NB4 (cell line): ENCODE data around the gene MAGI2.

Source experiments
- DNase-seq: peaks from one replicate; pipeline ENCODE4 v3.0.0; 2010; ENCODE audit warnings: low read depth
- H3K4me3 ChIP-seq: one replicate; pipeline ENCODE4 v1.5.1; 2011; ENCODE audit warnings: mild to moderate bottlenecking, low read depth, low read length, moderate library complexity
- MYC ChIP-seq: IDR thresholded peaks from 2 replicates; pipeline ENCODE4 v1.6.1; 2011; ENCODE audit warnings: low read depth, low read length
- POLR2A ChIP-seq: IDR thresholded peaks from 2 replicates; pipeline ENCODE4 v1.6.1; 2011; ENCODE audit warnings: mild to moderate bottlenecking; ENCODE audit not compliant: insufficient read length; ENCODE audit errors: extremely low read depth
- TF ChIP-seq, protein P1 (sequence below): IDR thresholded peaks from 2 replicates; pipeline ENCODE4 v1.6.1; 2011; ENCODE audit warnings: low read depth, low read length
- TF ChIP-seq, protein P2 (sequence below): IDR thresholded peaks from one replicate; pipeline ENCODE4 v1.5.1; 2012; ENCODE audit warnings: low read depth, low read length

The MAGI2 gene

DNA sequence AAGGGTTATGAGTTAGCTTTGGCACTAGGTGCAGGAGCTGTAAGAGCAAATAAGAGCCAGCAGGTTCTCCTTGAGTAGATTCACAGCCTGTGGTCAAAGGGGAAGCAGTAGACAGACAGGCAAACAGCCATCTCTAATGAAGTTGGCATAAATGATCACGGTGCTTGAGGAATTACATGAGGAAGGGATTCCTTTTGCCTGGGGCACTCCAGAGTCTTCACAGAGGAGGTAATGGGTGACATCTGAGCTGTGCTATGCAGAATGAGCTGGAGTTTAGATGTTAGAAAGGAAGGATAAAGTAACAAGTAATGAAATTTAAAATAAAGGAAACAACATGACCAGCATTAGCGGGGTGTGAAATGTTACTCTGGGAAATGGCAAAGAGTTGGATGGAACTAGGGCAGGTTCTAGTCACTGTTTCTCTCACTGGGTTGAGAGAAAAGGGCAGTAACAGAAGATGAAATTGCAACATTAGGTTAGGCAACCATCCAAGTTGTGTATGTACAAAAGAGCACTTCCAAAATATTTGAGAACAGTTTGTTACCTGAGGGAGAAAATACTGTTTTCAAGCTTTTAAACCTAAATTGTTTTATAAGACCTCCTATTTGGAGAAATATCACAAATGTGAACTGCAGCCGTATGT lies 1041.1 kb downstream of the MAGI2 start:
- no peak for DNase-seq
- no peak overlapping the region for H3K4me3 ChIP-seq
- TF ChIP-seq, protein P1, sequence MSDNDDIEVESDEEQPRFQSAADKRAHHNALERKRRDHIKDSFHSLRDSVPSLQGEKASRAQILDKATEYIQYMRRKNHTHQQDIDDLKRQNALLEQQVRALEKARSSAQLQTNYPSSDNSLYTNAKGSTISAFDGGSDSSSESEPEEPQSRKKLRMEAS: no peak
- TF ChIP-seq, protein P2, sequence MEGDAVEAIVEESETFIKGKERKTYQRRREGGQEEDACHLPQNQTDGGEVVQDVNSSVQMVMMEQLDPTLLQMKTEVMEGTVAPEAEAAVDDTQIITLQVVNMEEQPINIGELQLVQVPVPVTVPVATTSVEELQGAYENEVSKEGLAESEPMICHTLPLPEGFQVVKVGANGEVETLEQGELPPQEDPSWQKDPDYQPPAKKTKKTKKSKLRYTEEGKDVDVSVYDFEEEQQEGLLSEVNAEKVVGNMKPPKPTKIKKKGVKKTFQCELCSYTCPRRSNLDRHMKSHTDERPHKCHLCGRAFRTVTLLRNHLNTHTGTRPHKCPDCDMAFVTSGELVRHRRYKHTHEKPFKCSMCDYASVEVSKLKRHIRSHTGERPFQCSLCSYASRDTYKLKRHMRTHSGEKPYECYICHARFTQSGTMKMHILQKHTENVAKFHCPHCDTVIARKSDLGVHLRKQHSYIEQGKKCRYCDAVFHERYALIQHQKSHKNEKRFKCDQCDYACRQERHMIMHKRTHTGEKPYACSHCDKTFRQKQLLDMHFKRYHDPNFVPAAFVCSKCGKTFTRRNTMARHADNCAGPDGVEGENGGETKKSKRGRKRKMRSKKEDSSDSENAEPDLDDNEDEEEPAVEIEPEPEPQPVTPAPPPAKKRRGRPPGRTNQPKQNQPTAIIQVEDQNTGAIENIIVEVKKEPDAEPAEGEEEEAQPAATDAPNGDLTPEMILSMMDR: no peak
- no peak for TF ChIP-seq POLR2A
- no peak for TF ChIP-seq MYC

DNA sequence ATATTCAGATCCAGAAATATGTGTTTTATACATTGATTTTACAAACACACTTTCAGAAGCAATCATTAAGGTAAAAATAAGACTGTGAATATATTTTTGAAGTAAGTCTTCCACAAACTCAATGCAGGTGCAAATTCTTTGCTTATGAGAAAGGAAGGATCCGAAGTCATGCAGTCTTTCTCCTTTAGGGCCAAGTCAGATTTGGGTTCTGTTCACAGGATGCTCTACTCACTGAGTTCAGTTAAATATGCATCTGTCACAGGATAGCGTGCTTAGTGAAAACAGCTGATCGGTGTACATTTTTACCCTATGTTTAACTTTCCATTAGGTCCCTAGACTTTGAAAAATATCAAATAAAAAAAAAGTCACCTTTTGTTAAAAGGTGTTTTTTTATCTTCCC lies 1046.4 kb downstream of the MAGI2 start:
- TF ChIP-seq, protein P1: no peak
- TF ChIP-seq MYC (no peak), POLR2A (no peak)
- TF ChIP-seq, protein P2: no peak
- H3K4me3 ChIP-seq: no peak overlapping the region
- DNase-seq: no peak

DNA sequence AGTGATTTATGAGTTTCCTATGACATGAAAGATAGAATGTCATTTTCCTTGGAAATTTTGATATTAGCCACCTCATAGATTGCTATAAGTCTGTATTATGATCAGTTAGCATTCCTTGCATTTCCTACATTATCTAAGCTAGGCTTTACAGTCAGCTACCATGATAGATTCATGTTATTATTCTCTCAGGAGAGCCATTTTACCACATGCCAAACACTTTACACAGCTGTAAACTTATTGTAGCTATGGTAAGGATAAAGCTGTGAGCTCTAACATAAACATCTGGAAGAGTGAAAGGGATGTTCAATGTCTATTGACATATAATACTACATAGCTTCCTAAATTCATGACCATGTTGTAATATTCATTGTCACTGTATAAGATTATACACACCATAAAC lies 1046.9 kb downstream of the MAGI2 start:
- no peak for TF ChIP-seq MYC
- TF ChIP-seq, protein P2: no peak
- TF ChIP-seq, protein P1: no peak
- no peak for TF ChIP-seq POLR2A
- DNase-seq: no peak
- no peak overlapping the region for H3K4me3 ChIP-seq

DNA sequence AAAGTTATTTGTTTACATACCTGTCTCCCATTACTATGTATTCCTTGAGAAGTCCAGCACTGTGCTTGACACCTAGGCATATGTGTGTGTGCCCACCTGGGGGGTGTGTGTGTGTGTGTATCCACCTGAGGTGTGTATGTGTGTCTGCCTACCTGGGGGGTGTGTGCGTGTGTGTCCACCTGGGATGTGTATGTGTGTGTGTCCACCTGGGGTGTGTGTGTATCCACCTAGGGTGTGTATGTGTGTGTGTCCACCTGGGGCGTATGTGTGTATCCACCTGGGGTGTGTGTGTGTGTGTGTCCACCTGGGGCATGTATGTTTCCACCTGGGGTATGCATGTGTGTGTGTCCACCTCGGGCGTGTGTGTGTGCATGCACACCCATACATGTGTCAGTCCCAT lies 1051.4 kb downstream of the MAGI2 start:
- H3K4me3 ChIP-seq: no peak overlapping the region
- DNase-seq: no peak
- TF ChIP-seq, protein P2: no peak
- TF ChIP-seq, protein P1: no peak
- TF ChIP-seq POLR2A: no peak
- no peak for TF ChIP-seq MYC

DNA sequence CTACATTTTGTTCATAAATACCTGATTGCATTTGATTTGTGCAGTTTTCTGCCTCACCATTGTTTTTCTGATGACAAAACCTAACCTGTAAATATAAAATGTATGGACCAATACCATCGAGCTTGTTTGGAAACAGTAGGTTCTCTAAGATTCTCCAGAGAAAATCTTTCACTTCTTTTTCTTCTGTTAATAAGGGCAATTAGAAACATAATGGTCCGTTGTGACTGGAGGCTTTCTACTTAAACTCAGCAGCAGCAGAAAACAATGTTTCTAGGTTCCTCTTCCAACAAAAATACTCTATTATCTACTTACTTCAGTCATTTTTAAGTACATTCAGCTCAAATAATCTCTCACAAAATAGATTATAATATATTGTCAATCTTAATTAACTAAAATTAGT lies 1053.4 kb downstream of the MAGI2 start:
- DNase-seq: no peak
- TF ChIP-seq, protein P2: no peak
- TF ChIP-seq, protein P1: no peak
- TF ChIP-seq MYC (no peak), POLR2A (no peak)
- H3K4me3 ChIP-seq: no peak overlapping the region
